Occipital lobe (tissue), 2 donors: ENCODE data around the gene PDE6B. TPM values are rescaled to one million over a fixed set of nuclear protein-coding genes. Genes with fewer than 3 reads are reported as not detected.
"Not testable (repeated sequence)": the region's sequence is repeated elsewhere in the genome, so short reads cannot be mapped to it uniquely, and the experiment has no call there.

ENCODE experiments used
- DNase-seq: peaks from one replicate; lab custom pipeline; 2025; lab: John Stamatoyannopoulos, UW
- total RNA-seq: library from RNA; depleted of rRNA; stranded (reverse); fragments of >200 nt; gene quantifications from one replicate; pipeline ENCODE4 v1.2.3, GENCODE V29; 2014

PDE6B gene
- total RNA-seq: 5.6 TPM

- DNase-seq: no peak
These were observed at the start of gene PDE6B for GRCh38 chr4:624705-625590. Gene PDE6B, plus strand, starts transcription at chr4:625573. Its CDS starts 54 bp downstream, at chr4:625627.

- no peak for DNase-seq
These were observed 49.0 kb upstream of the PDE6B start, which contains the start of gene TMEM271 for GRCh38 chr4:576245-576821. Gene TMEM271, minus strand, starts transcription at chr4:576295. Its CDS starts 233 bp downstream, at chr4:576062.

GRCh38 chr4:576991-577498, 48.3 kb upstream of the PDE6B start:
- no peak for DNase-seq

- DNase-seq: peak; percentile 79
These were observed 47.6 kb upstream of the PDE6B start for GRCh38 chr4:577499-578450.

- DNase-seq: no peak
These were observed 46.6 kb upstream of the PDE6B start for GRCh38 chr4:578451-579443.

GRCh38 chr4:579543-580175, 45.7 kb upstream of the PDE6B start:
- DNase-seq: no peak

- no peak for DNase-seq
These were observed 44.2 kb upstream of the PDE6B start for GRCh38 chr4:581181-581580.

- no peak for DNase-seq
These were observed 43.5 kb upstream of the PDE6B start for GRCh38 chr4:581753-582361.

- DNase-seq: no peak
These were observed 41.6 kb upstream of the PDE6B start for GRCh38 chr4:583820-584219.

GRCh38 chr4:587671-588350, 37.6 kb upstream of the PDE6B start:
- no peak for DNase-seq

- no peak for DNase-seq
These were observed 37.0 kb upstream of the PDE6B start for GRCh38 chr4:588351-588849.

GRCh38 chr4:589219-589963, 36.0 kb upstream of the PDE6B start:
- no peak for DNase-seq

GRCh38 chr4:590313-590841, 35.0 kb upstream of the PDE6B start:
- no peak for DNase-seq

GRCh38 chr4:592178-592577, 33.2 kb upstream of the PDE6B start:
- not testable (repeated sequence) for DNase-seq

GRCh38 chr4:592825-593520, 32.4 kb upstream of the PDE6B start:
- no peak for DNase-seq

GRCh38 chr4:598925-599324, 26.4 kb upstream of the PDE6B start:
- no peak for DNase-seq

GRCh38 chr4:600166-600565, 25.2 kb upstream of the PDE6B start:
- no peak for DNase-seq
